ENCODE data around the gene C6orf89.

C6orf89 gene

DNA sequence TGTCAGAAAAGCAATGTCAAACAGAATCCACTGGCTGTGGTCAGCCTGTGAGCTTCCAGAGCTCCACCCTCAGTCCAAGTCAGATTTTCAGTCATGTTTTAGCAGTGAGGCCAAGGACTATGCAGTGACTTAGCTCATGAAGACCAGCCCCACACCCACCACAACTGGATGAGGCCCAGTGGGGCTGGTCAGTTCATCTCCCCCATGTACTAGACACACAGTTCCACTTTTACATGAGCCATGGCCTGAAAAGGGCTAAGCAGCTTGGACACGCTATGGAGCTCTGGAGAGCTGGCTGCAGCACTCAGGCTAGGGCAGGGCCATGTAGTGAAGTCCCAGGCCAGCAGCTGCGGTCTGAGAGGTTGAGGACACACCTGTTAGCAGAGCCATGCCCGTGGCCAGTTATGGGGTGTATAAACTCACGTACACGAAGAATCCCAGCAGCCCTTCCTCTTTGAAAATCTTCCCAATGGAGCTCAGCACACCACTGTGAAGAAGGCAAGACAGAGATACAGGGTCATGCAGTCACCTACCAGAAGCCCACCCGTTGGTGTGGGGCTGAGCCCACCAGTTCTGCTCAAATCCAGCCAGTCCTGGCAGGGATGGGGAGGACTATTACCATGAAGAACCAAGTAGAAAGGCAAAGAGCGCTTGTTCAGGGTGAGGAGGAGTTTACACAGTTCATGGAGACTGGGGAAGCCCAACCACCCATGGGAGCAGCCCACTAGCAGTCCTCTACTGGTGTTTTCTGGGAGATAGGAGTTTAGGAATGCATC, 89.7 kb downstream of the C6orf89 start:
- no peak for DNase-seq (ENCODE audit: low read depth)
- no peak for TF ChIP-seq CTCF (conservative IDR thresholded peaks at IDR 0.05; ENCODE audit: control insufficient read depth, insufficient read depth, low read depth, low read length)
- no peak overlapping the region for H3K4me3 ChIP-seq (ENCODE audit: control insufficient read depth, low read depth, low read length)

DNA sequence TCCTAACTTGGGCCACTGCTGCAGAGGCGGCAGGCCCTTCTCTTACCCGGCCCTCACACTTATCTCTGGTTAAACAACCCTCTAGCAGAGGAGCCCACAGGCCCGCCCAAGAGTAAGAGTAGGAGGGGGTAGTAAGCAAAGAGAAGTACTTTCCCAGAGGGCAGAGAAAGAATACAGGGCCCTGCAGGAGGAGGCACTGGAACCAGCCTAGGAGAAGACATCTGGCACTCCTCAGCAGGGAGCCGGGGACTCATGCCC, 90.2 kb downstream of the C6orf89 start:
- DNase-seq (ENCODE audit: low read depth) = no peak
- H3K4me3 ChIP-seq (ENCODE audit: control insufficient read depth, low read depth, low read length) = no peak overlapping the region
- TF ChIP-seq CTCF (conservative IDR thresholded peaks at IDR 0.05; ENCODE audit: control insufficient read depth, insufficient read depth, low read depth, low read length) = no peak

- TF ChIP-seq CTCF (conservative IDR thresholded peaks at IDR 0.05; ENCODE audit: control insufficient read depth, insufficient read depth, low read depth, low read length) = no peak
- no peak for DNase-seq (ENCODE audit: low read depth)
- H3K4me3 ChIP-seq (ENCODE audit: control insufficient read depth, low read depth, low read length) = no peak overlapping the region
Observed at GRCh38 chr6:36976509-36976908, 90.8 kb downstream of the C6orf89 start.

- no peak for DNase-seq (ENCODE audit: low read depth)
- TF ChIP-seq CTCF (conservative IDR thresholded peaks at IDR 0.05; ENCODE audit: control insufficient read depth, insufficient read depth, low read depth, low read length) = no peak
- H3K4me3 ChIP-seq (ENCODE audit: control insufficient read depth, low read depth, low read length) = no peak overlapping the region
Observed at GRCh38 chr6:36976931-36977330, 91.2 kb downstream of the C6orf89 start.

GRCh38 chr6:36977470-36977941, 91.8 kb downstream of the C6orf89 start:
- no peak overlapping the region for H3K4me3 ChIP-seq (ENCODE audit: control insufficient read depth, low read depth, low read length)
- DNase-seq (ENCODE audit: low read depth) = peak; percentile 42
- TF ChIP-seq CTCF (conservative IDR thresholded peaks at IDR 0.05; ENCODE audit: control insufficient read depth, insufficient read depth, low read depth, low read length) = peak; percentile 37

Measured in fibroblast of mammary gland (primary cell).